HepG2 (cell line): ENCODE measurements around the gene LGI4. TPM values are rescaled to one million over a fixed set of nuclear protein-coding genes. Genes with fewer than 3 reads are reported as not detected.

Experiments used
- BORCS8-MEF2B ChIP-seq: sonication (generic); formaldehyde crosslinking; IDR thresholded peaks from 2 replicates; pipeline ENCODE4 v1.8.0; 2022; ENCODE audit warnings: mild to moderate bottlenecking, missing genetic modification reagents
- CENPBD1 ChIP-seq: sonication (generic); formaldehyde crosslinking; IDR thresholded peaks from 2 replicates; pipeline ENCODE4 v1.8.0; 2022; ENCODE audit warnings: missing genetic modification reagents, low read depth, mild to moderate bottlenecking, borderline replicate concordance
- CREM ChIP-seq, 2 experiments: sonication (generic) in 1 of 2; formaldehyde crosslinking in 1 of 2; IDR thresholded peaks; 2 replicates each; pipeline versions ENCODE4 v1.4.0 to v1.6.1; 2016 to 2020; ENCODE audit warnings: antibody characterized with exemption in 1 of 2, mild to moderate bottlenecking in 1 of 2, missing genetic modification reagents in 1 of 2
- FOXO4 ChIP-seq: sonication (generic); formaldehyde crosslinking; conservative IDR thresholded peaks from 2 replicates; pipeline ENCODE4 v1.8.1; 2023; ENCODE audit warnings: missing genetic modification reagents
- GABPB1 ChIP-seq: IDR thresholded peaks from 2 replicates; pipeline ENCODE4 v1.6.1; 2016; ENCODE audit warnings: mild to moderate bottlenecking, missing genetic modification reagents, moderate library complexity, missing compliant biosample characterization
- GLI4 ChIP-seq: sonication (generic); formaldehyde crosslinking; IDR thresholded peaks from 2 replicates; pipeline ENCODE4 v1.5.1; 2020; ENCODE audit warnings: missing genetic modification reagents, mild to moderate bottlenecking, moderate library complexity, borderline replicate concordance
- MTF2 ChIP-seq: sonication (generic); formaldehyde crosslinking; IDR thresholded peaks from 2 replicates; pipeline ENCODE4 v1.5.0; 2020; ENCODE audit warnings: missing genetic modification reagents, borderline replicate concordance
- NFYC ChIP-seq: IDR thresholded peaks from 2 replicates; pipeline ENCODE4 v1.6.1; 2016; ENCODE audit warnings: missing genetic modification reagents, missing compliant biosample characterization
- NONO ChIP-seq, 2 experiments: fragments of 450-650 bp in 1 of 2; sonication (generic) in 1 of 2; formaldehyde crosslinking in 1 of 2; IDR thresholded peaks in 1 of 2; conservative IDR thresholded peaks in 1 of 2; 2 replicates each; pipeline versions ENCODE4 v1.6.1 to v1.8.0; 2017 to 2022; ENCODE audit warnings: mild to moderate bottlenecking in 1 of 2, missing genetic modification reagents in 1 of 2, moderate library complexity in 1 of 2
- NR2C2 ChIP-seq: sonication (generic); formaldehyde crosslinking; IDR thresholded peaks from 2 replicates; pipeline ENCODE4 v1.4.0; 2020; ENCODE audit warnings: missing genetic modification reagents, mild to moderate bottlenecking, moderate library complexity, borderline replicate concordance
- ONECUT2 ChIP-seq: sonication (generic); formaldehyde crosslinking; IDR thresholded peaks from 2 replicates; pipeline ENCODE4 v1.4.0; 2020; ENCODE audit warnings: missing genetic modification reagents
- RBM22 ChIP-seq: fragments of 200-400 bp; formaldehyde crosslinking; optimal IDR thresholded peaks from 2 replicates; pipeline ENCODE3; 2017; ENCODE audit warnings: mild to moderate bottlenecking, low read length, moderate library complexity
- SP2 ChIP-seq: sonication (generic); formaldehyde crosslinking; IDR thresholded peaks from 2 replicates; pipeline ENCODE4 v1.5.1; 2020; ENCODE audit warnings: mild to moderate bottlenecking, missing genetic modification reagents
- TRIM24 ChIP-seq: sonication (generic); formaldehyde crosslinking; IDR thresholded peaks from 2 replicates; pipeline ENCODE4 v1.8.0; 2022; ENCODE audit warnings: mild to moderate bottlenecking, missing genetic modification reagents
- ZMYM3 ChIP-seq: sonication (generic); formaldehyde crosslinking; IDR thresholded peaks from 2 replicates; pipeline ENCODE4 v1.5.1; 2020; ENCODE audit warnings: mild to moderate bottlenecking, missing genetic modification reagents
- ZNF296 ChIP-seq: sonication (generic); formaldehyde crosslinking; conservative IDR thresholded peaks from 2 replicates; pipeline ENCODE4 v1.5.0; 2020; ENCODE audit warnings: mild to moderate bottlenecking, missing genetic modification reagents
- ZNF737 ChIP-seq: sonication (generic); formaldehyde crosslinking; IDR thresholded peaks from 2 replicates; pipeline ENCODE4 v1.5.0; 2020; ENCODE audit warnings: missing genetic modification reagents, mild to moderate bottlenecking, borderline replicate concordance
- ZNF781 ChIP-seq: sonication (generic); formaldehyde crosslinking; IDR thresholded peaks from 2 replicates; pipeline ENCODE4 v1.5.1; 2020; ENCODE audit warnings: borderline replicate concordance, mild to moderate bottlenecking, missing genetic modification reagents; ENCODE audit errors: not compliant biosample characterization
- polyA plus RNA-seq, 8 experiments: library from polyadenylated mRNA; depleted of rRNA in 3 of 8; stranded (reverse) in 7 of 8; unstranded in 1 of 8; fragments of >200 nt; fragmentation: Illumina TruSeq in 4 of 8; extraction: Trizol in 4 of 8; gene quantifications; 2 replicates each; pipeline versions ENCODE4 v1.2.1 to v1.2.3, GENCODE V29; 2011 to 2016; ENCODE audit warnings: low read depth in 4 of 8, missing spikeins in 1 of 8, mixed read lengths in 1 of 8; ENCODE audit not compliant: insufficient read depth in 1 of 8
- total RNA-seq, 5 experiments: library from RNA; depleted of rRNA; stranded (reverse); fragments of >200 nt; fragmentation: Illumina TruSeq; extraction: Trizol; gene quantifications; 2 replicates each; pipeline ENCODE4 v1.2.3, GENCODE V29; 2016; ENCODE audit warnings: low read depth in 1 of 5
- TF ChIP-seq, protein P1 (sequence below): sonication (generic); formaldehyde crosslinking; conservative IDR thresholded peaks from 2 replicates; pipeline ENCODE4 v1.8.0; 2022; ENCODE audit warnings: low read depth, missing genetic modification reagents
- TF ChIP-seq, protein P2 (sequence below): sonication (generic); formaldehyde crosslinking; IDR thresholded peaks from 2 replicates; pipeline ENCODE4 v1.5.0; 2020; ENCODE audit warnings: mild to moderate bottlenecking, missing genetic modification reagents

Gene LGI4
- total and polyA plus RNA-seq, 2 of the 13 experiments (the other 11 are each of a cell fraction or from before 2014, with no cell fraction given) = 2.8 TPM; not detected in 1

DNA sequence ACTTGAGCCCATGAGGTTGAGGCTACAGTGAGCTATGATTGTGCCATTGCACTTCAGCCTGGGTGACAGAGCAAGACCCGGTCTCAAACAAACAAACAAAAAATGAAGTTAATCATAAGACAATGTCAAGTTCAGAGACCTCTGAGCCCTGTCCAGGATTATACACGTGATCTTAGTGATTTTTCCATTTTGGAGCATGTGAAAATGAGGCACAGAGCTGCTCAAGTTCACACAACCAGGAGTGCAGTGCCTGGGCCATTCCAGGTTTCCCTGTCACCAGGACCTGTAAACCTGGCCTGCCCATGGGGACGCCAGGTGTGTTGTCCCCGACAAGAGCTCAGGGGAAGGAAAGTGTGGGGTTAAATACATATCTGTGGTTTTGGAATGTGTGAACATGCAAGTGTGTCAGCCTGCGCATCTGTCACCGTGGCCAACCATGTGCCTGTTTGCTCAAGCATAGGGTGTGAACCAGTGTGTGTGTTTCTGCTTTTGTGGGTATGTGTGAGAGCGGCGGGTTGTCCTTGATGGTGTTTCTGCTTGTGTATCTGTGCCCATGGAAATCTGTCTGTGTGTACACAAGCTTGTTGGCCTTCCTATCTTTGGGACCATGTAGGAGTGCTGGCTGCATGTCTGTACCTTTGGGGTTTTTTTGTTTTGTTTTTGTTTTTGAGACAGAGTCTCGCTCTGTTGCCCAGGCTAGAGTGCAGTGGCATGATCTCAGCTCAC is 2.3 kb upstream of the LGI4 start (continued):
- TF ChIP-seq, protein P1, sequence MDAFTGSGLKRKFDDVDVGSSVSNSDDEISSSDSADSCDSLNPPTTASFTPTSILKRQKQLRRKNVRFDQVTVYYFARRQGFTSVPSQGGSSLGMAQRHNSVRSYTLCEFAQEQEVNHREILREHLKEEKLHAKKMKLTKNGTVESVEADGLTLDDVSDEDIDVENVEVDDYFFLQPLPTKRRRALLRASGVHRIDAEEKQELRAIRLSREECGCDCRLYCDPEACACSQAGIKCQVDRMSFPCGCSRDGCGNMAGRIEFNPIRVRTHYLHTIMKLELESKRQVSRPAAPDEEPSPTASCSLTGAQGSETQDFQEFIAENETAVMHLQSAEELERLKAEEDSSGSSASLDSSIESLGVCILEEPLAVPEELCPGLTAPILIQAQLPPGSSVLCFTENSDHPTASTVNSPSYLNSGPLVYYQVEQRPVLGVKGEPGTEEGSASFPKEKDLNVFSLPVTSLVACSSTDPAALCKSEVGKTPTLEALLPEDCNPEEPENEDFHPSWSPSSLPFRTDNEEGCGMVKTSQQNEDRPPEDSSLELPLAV (CRISPR knock-in tag) = no peak
- TF ChIP-seq ONECUT2 (CRISPR knock-in tag) = no peak
- TF ChIP-seq NONO (IDR thresholded peaks at IDR 0.05) = no peak
- TF ChIP-seq NONO (CRISPR knock-in tag; conservative IDR thresholded peaks at IDR 0.05) = no peak
- TF ChIP-seq CENPBD1 (CRISPR knock-in tag) = no peak
- no peak for TF ChIP-seq NR2C2
- no peak for TF ChIP-seq GABPB1 (CRISPR knock-in tag)
- no peak for TF ChIP-seq NFYC (CRISPR knock-in tag)
- TF ChIP-seq MTF2 (CRISPR knock-in tag) = no peak
- no peak for TF ChIP-seq FOXO4 (CRISPR knock-in tag)
- no peak for TF ChIP-seq RBM22
- no peak for TF ChIP-seq ZNF296 (CRISPR knock-in tag)
- no peak for TF ChIP-seq ZNF781 (CRISPR knock-in tag)
- no peak; the same call in 1 of the 2 replicates for TF ChIP-seq ZMYM3 (CRISPR knock-in tag)
- no peak for TF ChIP-seq GLI4 (CRISPR knock-in tag)
- no peak for TF ChIP-seq BORCS8-MEF2B (CRISPR knock-in tag)
- no peak for TF ChIP-seq TRIM24 (CRISPR knock-in tag)
- TF ChIP-seq, protein P2, sequence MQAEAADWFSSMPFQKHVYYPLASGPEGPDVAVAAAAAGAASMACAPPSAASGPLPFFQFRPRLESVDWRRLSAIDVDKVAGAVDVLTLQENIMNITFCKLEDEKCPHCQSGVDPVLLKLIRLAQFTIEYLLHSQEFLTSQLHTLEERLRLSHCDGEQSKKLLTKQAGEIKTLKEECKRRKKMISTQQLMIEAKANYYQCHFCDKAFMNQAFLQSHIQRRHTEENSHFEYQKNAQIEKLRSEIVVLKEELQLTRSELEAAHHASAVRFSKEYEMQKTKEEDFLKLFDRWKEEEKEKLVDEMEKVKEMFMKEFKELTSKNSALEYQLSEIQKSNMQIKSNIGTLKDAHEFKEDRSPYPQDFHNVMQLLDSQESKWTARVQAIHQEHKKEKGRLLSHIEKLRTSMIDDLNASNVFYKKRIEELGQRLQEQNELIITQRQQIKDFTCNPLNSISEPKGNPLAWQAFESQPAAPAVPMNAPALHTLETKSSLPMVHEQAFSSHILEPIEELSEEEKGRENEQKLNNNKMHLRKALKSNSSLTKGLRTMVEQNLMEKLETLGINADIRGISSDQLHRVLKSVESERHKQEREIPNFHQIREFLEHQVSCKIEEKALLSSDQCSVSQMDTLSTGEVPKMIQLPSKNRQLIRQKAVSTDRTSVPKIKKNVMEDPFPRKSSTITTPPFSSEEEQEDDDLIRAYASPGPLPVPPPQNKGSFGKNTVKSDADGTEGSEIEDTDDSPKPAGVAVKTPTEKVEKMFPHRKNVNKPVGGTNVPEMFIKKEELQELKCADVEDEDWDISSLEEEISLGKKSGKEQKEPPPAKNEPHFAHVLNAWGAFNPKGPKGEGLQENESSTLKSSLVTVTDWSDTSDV (CRISPR knock-in tag) = no peak
- TF ChIP-seq CREM (IDR thresholded peaks at IDR 0.05) = peak; percentile 57; the same call in 1 of the 2 replicates
- no peak for TF ChIP-seq CREM (CRISPR knock-in tag; IDR thresholded peaks at IDR 0.05)
- no peak for TF ChIP-seq SP2 (CRISPR knock-in tag)
- no peak for TF ChIP-seq ZNF737 (CRISPR knock-in tag)
